Measurements from ENCODE around the gene LRRC1. TPM values are rescaled to one million over a fixed set of nuclear protein-coding genes. Genes with fewer than 3 reads are reported as not detected.

The LRRC1 gene
- total RNA-seq, 4 donors from 2014 or later, result 23.2 to 38.5 (median 28.3) TPM

- H3K27ac ChIP-seq, result no peak overlapping the region
- intact Hi-C loops (cut with DNase I), result no loop called here
- no peaks in the 10 kb centered on the region for H3K27me3 ChIP-seq
- TF ChIP-seq POLR2A (IDR thresholded peaks at IDR 0.05) (no peak), CTCF (IDR thresholded peaks at IDR 0.05) (no peak)
- 78 to 79% methylated on average over 7 of the region's 7 CpGs for WGBS, 2 donors
- no peak overlapping the region for H3K4me3 ChIP-seq
- H3K36me3 ChIP-seq, result no peaks in the 10 kb centered on the region
- H3K4me1 ChIP-seq, result no peaks in the 10 kb centered on the region
- no peaks in the 10 kb centered on the region for H3K9me3 ChIP-seq
- no peak for DNase-seq
Measured at GRCh38 chr6:53961679-53962370, 167.0 kb downstream of the LRRC1 start.

- TF ChIP-seq CTCF (IDR thresholded peaks at IDR 0.05), result no peak
- Histone ChIP-seq H3K27ac (no peak overlapping the region), H3K9me3 (no peaks in the 10 kb centered on the region), H3K36me3 (no peaks in the 10 kb centered on the region), H3K4me1 (no peaks in the 10 kb centered on the region), H3K4me3 (no peak overlapping the region), H3K27me3 (no peaks in the 10 kb centered on the region)
- intact Hi-C loops (cut with DNase I), result no loop called here
- 63 to 83% methylated on average over 2 of the region's 2 CpGs for WGBS, 2 donors
- DNase-seq, result no peak
Measured at GRCh38 chr6:53962646-53963045, 167.8 kb downstream of the LRRC1 start.

GRCh38 chr6:53967415-53967814 lies 172.6 kb downstream of the LRRC1 start:
- WGBS, 2 donors, result 71 to 79% methylated on average over 2 of the region's 2 CpGs
- intact Hi-C loops (cut with DNase I), result no loop called here
- no peak overlapping the region for H3K27ac ChIP-seq

More at GRCh38 chr6:53967415-53967814, 172.6 kb downstream of the LRRC1 start:
- Histone ChIP-seq H3K36me3 (no peaks in the 10 kb centered on the region), H3K27me3 (no peaks in the 10 kb centered on the region), H3K9me3 (no peaks in the 10 kb centered on the region), H3K4me1 (no peaks in the 10 kb centered on the region), H3K4me3 (no peak overlapping the region)
- no peak for TF ChIP-seq CTCF (IDR thresholded peaks at IDR 0.05)
- TF ChIP-seq POLR2A (IDR thresholded peaks at IDR 0.05), result no peak
- DNase-seq, result no peak

Other genes starting within 250 kb of the LRRC1 start
- 100 to 1,000 TPM in 2 of 4 donors, 10 to 100 TPM in 2; 71.0 to 121 (median 105) TPM for gene GCLC, start 249.9 kb upstream of the LRRC1 start, total RNA-seq
- under 1 TPM; 0.04 to 0.57 (median 0.29) TPM for gene KLHL31, start 129.2 kb upstream of the LRRC1 start, total RNA-seq